WTC11 (cell line): ENCODE results near the gene AKAP7.

Source experiments
- ATF1 ChIP-seq: sonication (generic); formaldehyde crosslinking; IDR thresholded peaks from 2 replicates; pipeline ENCODE4 v1.8.1; 2023; ENCODE audit warnings: mild to moderate bottlenecking, moderate library complexity, missing genetic modification reagents
- CREM ChIP-seq: sonication (generic); formaldehyde crosslinking; IDR thresholded peaks from 2 replicates; pipeline ENCODE4 v1.8.1; 2022; ENCODE audit warnings: mild to moderate bottlenecking, missing genetic modification reagents, moderate library complexity
- FOXJ3 ChIP-seq: sonication (generic); formaldehyde crosslinking; IDR thresholded peaks from 2 replicates; pipeline ENCODE4 v1.9.0; 2021; ENCODE audit warnings: missing genetic modification reagents, mild to moderate bottlenecking, borderline replicate concordance
- NFYB ChIP-seq: sonication (generic); formaldehyde crosslinking; conservative IDR thresholded peaks from 2 replicates; pipeline ENCODE4 v1.8.0; 2022; ENCODE audit warnings: low read depth, missing genetic modification reagents
- STAT6 ChIP-seq: sonication (generic); formaldehyde crosslinking; conservative IDR thresholded peaks from 2 replicates; pipeline ENCODE4 v1.8.1; 2023; ENCODE audit warnings: mild to moderate bottlenecking, low read depth, missing genetic modification reagents, moderate library complexity
- TF ChIP-seq, protein P1 (sequence below): fragments of 200-600 bp; IDR thresholded peaks from 2 replicates; pipeline ENCODE4 v1.8.0; 2022; ENCODE audit warnings: antibody characterized with exemption

- TF ChIP-seq, protein P1, sequence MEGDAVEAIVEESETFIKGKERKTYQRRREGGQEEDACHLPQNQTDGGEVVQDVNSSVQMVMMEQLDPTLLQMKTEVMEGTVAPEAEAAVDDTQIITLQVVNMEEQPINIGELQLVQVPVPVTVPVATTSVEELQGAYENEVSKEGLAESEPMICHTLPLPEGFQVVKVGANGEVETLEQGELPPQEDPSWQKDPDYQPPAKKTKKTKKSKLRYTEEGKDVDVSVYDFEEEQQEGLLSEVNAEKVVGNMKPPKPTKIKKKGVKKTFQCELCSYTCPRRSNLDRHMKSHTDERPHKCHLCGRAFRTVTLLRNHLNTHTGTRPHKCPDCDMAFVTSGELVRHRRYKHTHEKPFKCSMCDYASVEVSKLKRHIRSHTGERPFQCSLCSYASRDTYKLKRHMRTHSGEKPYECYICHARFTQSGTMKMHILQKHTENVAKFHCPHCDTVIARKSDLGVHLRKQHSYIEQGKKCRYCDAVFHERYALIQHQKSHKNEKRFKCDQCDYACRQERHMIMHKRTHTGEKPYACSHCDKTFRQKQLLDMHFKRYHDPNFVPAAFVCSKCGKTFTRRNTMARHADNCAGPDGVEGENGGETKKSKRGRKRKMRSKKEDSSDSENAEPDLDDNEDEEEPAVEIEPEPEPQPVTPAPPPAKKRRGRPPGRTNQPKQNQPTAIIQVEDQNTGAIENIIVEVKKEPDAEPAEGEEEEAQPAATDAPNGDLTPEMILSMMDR: no peak
- TF ChIP-seq ATF1 (CRISPR knock-in tag) (no peak), CREM (no peak), FOXJ3 (CRISPR knock-in tag) (no peak), STAT6 (CRISPR knock-in tag) (no peak), NFYB (CRISPR knock-in tag) (no peak)
Observed at GRCh38 chr6:131225959-131226358, 90.7 kb downstream of the AKAP7 start.
